ENCODE results near the gene HOXC11.

HOXC11 gene

DNA sequence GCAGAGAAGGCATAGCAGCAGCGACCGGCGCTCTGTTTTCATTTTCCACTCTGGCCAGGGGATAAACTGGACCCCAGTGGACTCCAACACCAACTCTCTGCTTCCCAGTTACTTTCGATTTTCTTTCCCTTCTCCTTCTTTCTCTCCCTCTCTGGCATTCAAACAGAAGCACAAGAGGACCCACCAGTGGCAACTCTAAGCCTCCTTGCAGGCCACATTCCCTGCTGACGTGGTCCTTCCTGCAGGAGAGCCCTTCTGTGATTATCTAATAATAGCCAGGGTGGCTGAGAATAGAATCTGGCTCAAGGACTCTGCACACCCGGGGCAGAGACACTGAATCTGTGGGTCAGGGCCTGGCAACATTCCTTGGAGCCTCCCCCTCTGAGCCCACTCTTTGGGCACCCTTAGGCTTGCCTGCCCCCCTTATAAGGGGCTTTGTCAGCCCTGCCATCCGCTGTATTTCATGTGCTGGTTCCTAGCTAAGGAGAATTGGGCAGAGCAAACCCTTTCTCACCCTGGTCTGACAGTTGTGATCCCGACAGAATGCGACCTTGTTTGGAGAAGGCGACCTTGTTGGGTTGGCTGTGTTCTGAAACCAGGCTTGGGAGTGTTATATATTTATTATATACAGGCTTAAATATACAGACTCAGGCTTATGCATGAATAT is 47.1 kb downstream of the HOXC11 start:
- no peaks in the 10 kb centered on the region for H3K36me3 ChIP-seq (ENCODE audit: control insufficient read depth, insufficient read depth, low read length)
- H3K4me1 ChIP-seq (ENCODE audit: control insufficient read depth, insufficient read depth, low read length) = peaks cover 10% of the 10 kb centered on the region
- no peak overlapping the region for H3K4me3 ChIP-seq (ENCODE audit: insufficient read depth, low read depth, low read length)
- no peaks in the 10 kb centered on the region for H3K9me3 ChIP-seq (ENCODE audit: control insufficient read depth, low read length)
- H3K27ac ChIP-seq (ENCODE audit: insufficient read depth, low read depth, low read length, poor library complexity, severe bottlenecking) = no peak overlapping the region
- peaks cover 100% of the 10 kb centered on the region for H3K27me3 ChIP-seq (ENCODE audit: control insufficient read depth, insufficient read depth, low read length, poor library complexity, severe bottlenecking)
- WGBS, 2 experiments = 12 to 13% methylated on average over 9 to 10 of the region's 10 CpGs

- no peak overlapping the region for H3K27ac ChIP-seq (ENCODE audit: insufficient read depth, low read depth, low read length, poor library complexity, severe bottlenecking)
- H3K4me1 ChIP-seq (ENCODE audit: control insufficient read depth, insufficient read depth, low read length) = peaks cover 10% of the 10 kb centered on the region
- 15 to 19% methylated on average over 23 of the region's 23 CpGs for WGBS, 2 experiments
- H3K36me3 ChIP-seq (ENCODE audit: control insufficient read depth, insufficient read depth, low read length) = no peaks in the 10 kb centered on the region
- no peaks in the 10 kb centered on the region for H3K9me3 ChIP-seq (ENCODE audit: control insufficient read depth, low read length)
- peaks cover 100% of the 10 kb centered on the region for H3K27me3 ChIP-seq (ENCODE audit: control insufficient read depth, insufficient read depth, low read length, poor library complexity, severe bottlenecking)
- H3K4me3 ChIP-seq (ENCODE audit: insufficient read depth, low read depth, low read length) = no peak overlapping the region
Measured at GRCh38 chr12:54020591-54021405, 47.9 kb downstream of the HOXC11 start.

DNA sequence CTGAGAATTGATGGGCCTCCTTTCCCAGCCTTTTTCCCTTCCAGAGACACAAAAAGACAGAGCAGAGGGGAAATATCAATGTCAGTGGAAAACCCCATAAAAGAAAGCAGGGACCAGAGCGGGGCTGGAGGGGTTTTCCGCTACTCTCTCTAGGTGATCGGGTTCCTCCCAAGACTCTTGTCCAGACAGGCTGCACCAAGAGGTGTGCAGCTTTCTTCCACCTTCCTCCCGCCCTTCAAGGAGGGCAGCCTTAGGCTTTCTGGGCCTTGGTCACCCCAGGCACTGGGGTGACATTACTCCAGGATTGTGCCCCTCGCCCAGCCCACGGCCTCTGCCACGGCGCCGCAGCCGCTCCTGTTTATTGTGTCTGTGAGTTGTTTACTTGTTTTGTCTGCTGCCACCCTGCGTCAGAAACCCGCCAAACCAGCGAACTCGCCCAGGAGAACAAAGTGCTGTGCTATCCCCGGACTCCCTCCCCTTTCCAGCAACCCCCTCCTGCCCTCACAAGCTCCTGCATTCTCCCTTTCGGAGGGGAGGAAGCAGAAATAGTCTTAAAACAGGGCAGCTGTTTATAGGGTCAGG is 48.6 kb downstream of the HOXC11 start:
- no peaks in the 10 kb centered on the region for H3K36me3 ChIP-seq (ENCODE audit: control insufficient read depth, insufficient read depth, low read length)
- no peak overlapping the region for H3K27ac ChIP-seq (ENCODE audit: insufficient read depth, low read depth, low read length, poor library complexity, severe bottlenecking)
- 2 to 3% methylated on average over 16 of the region's 16 CpGs for WGBS, 2 experiments
- H3K9me3 ChIP-seq (ENCODE audit: control insufficient read depth, low read length) = no peaks in the 10 kb centered on the region
- no peak overlapping the region for H3K4me3 ChIP-seq (ENCODE audit: insufficient read depth, low read depth, low read length)
- H3K27me3 ChIP-seq (ENCODE audit: control insufficient read depth, insufficient read depth, low read length, poor library complexity, severe bottlenecking) = peaks cover 100% of the 10 kb centered on the region
- H3K4me1 ChIP-seq (ENCODE audit: control insufficient read depth, insufficient read depth, low read length) = peaks cover 10% of the 10 kb centered on the region

DNA sequence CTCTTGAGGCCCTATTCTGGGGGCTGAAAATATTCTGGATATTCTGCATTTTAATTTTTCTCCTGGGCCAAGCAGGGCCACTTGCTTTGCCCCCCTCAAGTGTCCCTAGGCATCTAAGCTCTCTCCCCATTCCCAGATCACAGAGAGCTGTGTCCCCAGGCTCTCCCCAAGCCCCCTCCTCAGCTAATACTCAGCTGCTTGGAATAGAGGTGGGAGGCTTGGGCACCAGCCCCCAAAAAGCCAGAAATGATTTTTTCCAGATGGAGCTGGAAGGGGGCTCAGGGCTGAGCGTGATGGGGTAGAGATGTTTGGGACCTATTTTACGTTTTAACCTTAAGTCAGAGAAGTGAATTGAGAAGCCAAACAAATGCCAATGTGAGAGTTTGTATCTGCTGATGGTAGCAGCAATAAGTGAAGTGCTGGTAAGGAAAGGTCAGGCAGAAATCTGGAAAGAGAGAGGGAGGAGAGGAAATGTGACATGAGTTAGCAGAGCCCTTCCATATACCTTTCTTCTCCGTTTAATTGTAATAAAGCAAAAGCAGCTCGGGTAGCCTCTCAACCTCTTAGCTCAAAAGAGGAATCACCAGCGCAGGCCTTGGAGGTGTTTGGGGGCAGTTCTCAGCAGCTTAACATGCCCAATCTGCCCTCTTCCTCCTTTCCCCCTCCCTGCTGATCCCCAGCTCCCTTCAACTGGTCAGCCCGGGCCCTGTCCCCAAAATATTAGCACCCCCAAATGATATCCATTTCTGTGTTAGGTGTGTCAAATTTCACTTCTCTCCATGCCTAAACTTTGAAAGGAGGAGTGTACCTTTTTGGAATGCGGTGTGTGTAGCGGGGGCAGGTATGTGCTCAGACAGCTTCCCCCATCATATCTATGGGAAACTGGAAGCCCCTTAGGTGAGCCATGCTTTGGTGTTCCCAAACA is 50.3 kb downstream of the HOXC11 start:
- no peaks in the 10 kb centered on the region for H3K36me3 ChIP-seq (ENCODE audit: control insufficient read depth, insufficient read depth, low read length)
- H3K9me3 ChIP-seq (ENCODE audit: control insufficient read depth, low read length) = no peaks in the 10 kb centered on the region
- H3K27ac ChIP-seq (ENCODE audit: insufficient read depth, low read depth, low read length, poor library complexity, severe bottlenecking) = no peak overlapping the region
- peaks cover 2% of the 10 kb centered on the region for H3K4me1 ChIP-seq (ENCODE audit: control insufficient read depth, insufficient read depth, low read length)
- no peak overlapping the region for H3K4me3 ChIP-seq (ENCODE audit: insufficient read depth, low read depth, low read length)
- 12 to 15% methylated on average over 7 to 8 of the region's 8 CpGs for WGBS, 2 experiments
- peaks cover 100% of the 10 kb centered on the region for H3K27me3 ChIP-seq (ENCODE audit: control insufficient read depth, insufficient read depth, low read length, poor library complexity, severe bottlenecking)

DNA sequence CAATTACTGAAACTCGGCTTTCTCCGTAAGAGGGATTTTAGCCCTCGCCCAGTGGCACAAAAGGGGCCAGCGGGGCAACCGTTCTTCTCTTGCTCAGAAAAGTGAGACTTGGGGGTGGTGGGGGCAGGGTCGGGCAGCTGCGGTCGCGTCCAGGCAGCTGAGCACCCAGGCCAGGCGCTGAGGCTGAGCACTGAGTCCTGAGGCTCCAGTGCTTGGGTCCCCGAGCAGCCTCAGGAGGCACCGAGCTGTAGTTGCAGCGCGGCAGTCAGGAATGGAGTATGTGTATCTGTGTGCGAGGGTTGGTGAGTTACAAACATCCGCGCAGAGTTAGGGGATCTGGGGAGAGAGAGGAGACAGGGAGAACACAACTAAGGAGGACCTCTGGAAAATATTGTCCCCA is 51.2 kb downstream of the HOXC11 start:
- WGBS, 2 experiments = 1 to 2% methylated on average over 17 of the region's 17 CpGs
- Histone ChIP-seq H3K4me1 (ENCODE audit: control insufficient read depth, insufficient read depth, low read length) (no peaks in the 10 kb centered on the region), H3K27ac (ENCODE audit: insufficient read depth, low read depth, low read length, poor library complexity, severe bottlenecking) (no peak overlapping the region), H3K36me3 (ENCODE audit: control insufficient read depth, insufficient read depth, low read length) (no peaks in the 10 kb centered on the region), H3K9me3 (ENCODE audit: control insufficient read depth, low read length) (no peaks in the 10 kb centered on the region), H3K27me3 (ENCODE audit: control insufficient read depth, insufficient read depth, low read length, poor library complexity, severe bottlenecking) (peaks cover 100% of the 10 kb centered on the region), H3K4me3 (ENCODE audit: insufficient read depth, low read depth, low read length) (no peak overlapping the region)

GRCh38 chr12:54024581-54025305 is 51.8 kb downstream of the HOXC11 start:
- peaks cover 100% of the 10 kb centered on the region for H3K27me3 ChIP-seq (ENCODE audit: control insufficient read depth, insufficient read depth, low read length, poor library complexity, severe bottlenecking)
- H3K27ac ChIP-seq (ENCODE audit: insufficient read depth, low read depth, low read length, poor library complexity, severe bottlenecking) = no peak overlapping the region
- H3K4me3 ChIP-seq (ENCODE audit: insufficient read depth, low read depth, low read length) = no peak overlapping the region
- no peaks in the 10 kb centered on the region for H3K36me3 ChIP-seq (ENCODE audit: control insufficient read depth, insufficient read depth, low read length)
- 25 to 30% methylated on average over 5 of the region's 5 CpGs for WGBS, 2 experiments
- no peaks in the 10 kb centered on the region for H3K9me3 ChIP-seq (ENCODE audit: control insufficient read depth, low read length)
- no peaks in the 10 kb centered on the region for H3K4me1 ChIP-seq (ENCODE audit: control insufficient read depth, insufficient read depth, low read length)

GRCh38 chr12:54025499-54026405 is 52.8 kb downstream of the HOXC11 start:
- WGBS, 2 experiments = 10 to 11% methylated on average over 6 to 7 of the region's 7 CpGs
- H3K27ac ChIP-seq (ENCODE audit: insufficient read depth, low read depth, low read length, poor library complexity, severe bottlenecking) = no peak overlapping the region
- H3K9me3 ChIP-seq (ENCODE audit: control insufficient read depth, low read length) = no peaks in the 10 kb centered on the region
- H3K4me3 ChIP-seq (ENCODE audit: insufficient read depth, low read depth, low read length) = no peak overlapping the region
- H3K36me3 ChIP-seq (ENCODE audit: control insufficient read depth, insufficient read depth, low read length) = no peaks in the 10 kb centered on the region
- H3K27me3 ChIP-seq (ENCODE audit: control insufficient read depth, insufficient read depth, low read length, poor library complexity, severe bottlenecking) = peaks cover 100% of the 10 kb centered on the region
- no peaks in the 10 kb centered on the region for H3K4me1 ChIP-seq (ENCODE audit: control insufficient read depth, insufficient read depth, low read length)

DNA sequence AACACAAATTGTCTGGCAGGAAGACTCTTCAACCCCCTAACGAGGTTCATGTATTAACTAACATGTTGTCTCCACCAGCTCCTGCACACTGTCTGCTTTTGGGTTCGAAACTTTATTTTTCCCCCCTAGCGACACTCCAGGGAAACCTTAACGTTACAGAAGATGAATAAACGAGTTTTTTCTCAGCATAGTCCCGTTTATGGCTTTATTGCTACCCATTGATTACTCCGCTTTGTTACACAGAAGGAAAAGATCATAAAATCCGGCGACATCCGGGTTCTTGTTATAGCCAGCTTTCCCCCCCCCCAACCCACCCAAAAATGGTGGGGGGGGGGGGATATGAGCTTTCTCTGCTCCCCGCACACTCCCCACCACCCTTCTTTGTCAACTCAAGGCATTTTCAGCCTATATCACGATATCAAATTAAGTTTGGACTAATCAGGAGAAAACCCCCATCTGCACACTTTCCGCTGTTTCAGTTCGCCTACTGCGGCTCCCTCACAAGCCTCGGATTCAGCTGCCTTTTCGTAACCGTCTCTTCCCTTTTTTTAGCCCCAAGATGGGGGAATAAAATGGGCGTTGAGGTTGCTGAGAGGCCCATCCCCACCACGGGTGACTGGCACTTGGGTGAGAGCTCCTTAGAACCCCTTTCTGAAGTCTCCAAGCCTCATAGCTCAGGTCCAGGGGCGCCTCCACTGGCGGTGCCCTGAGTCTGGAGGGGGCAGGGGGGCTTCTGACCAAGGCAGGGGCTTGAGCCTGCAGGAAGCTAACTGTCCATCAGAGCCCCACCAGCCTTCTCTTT is 53.9 kb downstream of the HOXC11 start:
- Histone ChIP-seq H3K27me3 (ENCODE audit: control insufficient read depth, insufficient read depth, low read length, poor library complexity, severe bottlenecking) (peaks cover 100% of the 10 kb centered on the region), H3K4me1 (ENCODE audit: control insufficient read depth, insufficient read depth, low read length) (no peaks in the 10 kb centered on the region), H3K27ac (ENCODE audit: insufficient read depth, low read depth, low read length, poor library complexity, severe bottlenecking) (no peak overlapping the region), H3K4me3 (ENCODE audit: insufficient read depth, low read depth, low read length) (no peak overlapping the region), H3K9me3 (ENCODE audit: control insufficient read depth, low read length) (no peaks in the 10 kb centered on the region), H3K36me3 (ENCODE audit: control insufficient read depth, insufficient read depth, low read length) (no peaks in the 10 kb centered on the region)
- 15 to 16% methylated on average over 19 to 20 of the region's 22 CpGs for WGBS, 2 experiments

Measured in ectodermal cell (in vitro differentiated cells).